T follicular helper cell (primary cell): ENCODE results near the gene PLEK.
"Not testable (repeated sequence)": the region's sequence is repeated elsewhere in the genome, so short reads cannot be mapped to it uniquely, and the experiment has no call there.

ENCODE experiments used
- DNase-seq: peaks from one replicate; pipeline ENCODE4 v3.0.0-alpha.2; 2020; ENCODE audit warnings: low read depth

Gene PLEK

GRCh38 chr2:68352651-68353391, 12.3 kb upstream of the PLEK start:
- DNase-seq: no peak

GRCh38 chr2:68356599-68357239, 8.4 kb upstream of the PLEK start:
- no peak for DNase-seq

- DNase-seq: no peak
These were observed 7.3 kb upstream of the PLEK start for GRCh38 chr2:68357605-68358337.

- DNase-seq: no peak
These were observed 5.2 kb upstream of the PLEK start for GRCh38 chr2:68359889-68360288.

GRCh38 chr2:68362069-68362468, 3.0 kb upstream of the PLEK start:
- peak; percentile 66 for DNase-seq

GRCh38 chr2:68362749-68363148, 2.3 kb upstream of the PLEK start:
- no peak for DNase-seq

- no peak for DNase-seq
These were observed 1.4 kb upstream of the PLEK start for GRCh38 chr2:68363721-68364120.

- no peak for DNase-seq
These were observed 1.0 kb downstream of the PLEK start for GRCh38 chr2:68366083-68366560.

- DNase-seq: no peak
These were observed 3.0 kb downstream of the PLEK start for GRCh38 chr2:68367953-68368653.

- DNase-seq: no peak
These were observed 3.7 kb downstream of the PLEK start for GRCh38 chr2:68368654-68369336.

GRCh38 chr2:68369337-68369734, 4.3 kb downstream of the PLEK start:
- no peak for DNase-seq

- DNase-seq: no peak
These were observed 6.1 kb downstream of the PLEK start for GRCh38 chr2:68371138-68371537.

GRCh38 chr2:68371581-68371980, 6.5 kb downstream of the PLEK start:
- DNase-seq: no peak

GRCh38 chr2:68372485-68372884, 7.4 kb downstream of the PLEK start:
- DNase-seq: no peak

- no peak for DNase-seq
These were observed 9.1 kb downstream of the PLEK start for GRCh38 chr2:68374184-68374583.

- DNase-seq: no peak
These were observed 10.5 kb downstream of the PLEK start for GRCh38 chr2:68375582-68375981.

- DNase-seq: no peak
These were observed 12.2 kb downstream of the PLEK start for GRCh38 chr2:68377137-68377780.

GRCh38 chr2:68378779-68379178, 13.7 kb downstream of the PLEK start:
- DNase-seq: not testable (repeated sequence)

GRCh38 chr2:68379184-68379708, 14.2 kb downstream of the PLEK start:
- no peak for DNase-seq

GRCh38 chr2:68383778-68384177, 18.7 kb downstream of the PLEK start:
- DNase-seq: no peak
